ENCODE results near the gene SCTR.

Gene SCTR

GRCh38 chr2:119523952-119524694, at the start of gene SCTR:
TSS of gene SCTR (minus strand) at chr2:119524483. CDS start at chr2:119524226, 257 bp downstream.
- no peak for DNase-seq

- no peak for DNase-seq
Measured at GRCh38 chr2:119567292-119567691, 43.0 kb upstream of the SCTR start.

- no peak for DNase-seq
Measured at GRCh38 chr2:119565481-119565880, 41.2 kb upstream of the SCTR start.

DNA sequence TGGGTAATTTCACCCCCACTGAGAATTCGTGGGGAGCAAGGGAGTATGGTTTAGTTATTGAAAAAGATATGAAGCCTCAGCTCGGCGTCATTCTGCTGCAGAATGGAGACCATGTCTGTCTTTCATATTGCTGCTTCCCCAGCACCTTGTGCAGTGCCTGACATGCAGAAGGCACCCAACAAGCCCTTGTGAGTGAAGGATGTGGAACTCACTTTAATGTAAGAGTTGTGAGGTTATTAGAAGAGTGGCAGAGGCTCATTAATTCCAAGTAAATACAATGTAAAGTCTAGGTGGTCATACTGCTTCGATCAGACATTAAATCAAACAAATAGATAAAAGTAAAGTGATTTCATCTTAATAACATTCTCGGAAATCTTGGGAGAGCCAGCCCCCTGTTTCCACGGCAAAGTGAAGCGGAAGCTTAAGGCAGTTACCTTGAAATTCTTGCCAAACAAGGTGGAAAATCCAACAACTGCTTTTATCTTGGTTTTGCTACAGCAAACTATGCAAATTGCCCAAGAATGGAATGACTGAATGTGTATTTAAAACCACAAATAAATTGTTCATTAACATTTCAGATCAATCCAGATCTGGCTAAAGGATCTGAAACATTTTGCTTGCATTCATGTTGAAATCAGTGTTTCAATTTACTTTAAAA, 29.5 kb upstream of the SCTR start:
- DNase-seq, result no peak

DNA sequence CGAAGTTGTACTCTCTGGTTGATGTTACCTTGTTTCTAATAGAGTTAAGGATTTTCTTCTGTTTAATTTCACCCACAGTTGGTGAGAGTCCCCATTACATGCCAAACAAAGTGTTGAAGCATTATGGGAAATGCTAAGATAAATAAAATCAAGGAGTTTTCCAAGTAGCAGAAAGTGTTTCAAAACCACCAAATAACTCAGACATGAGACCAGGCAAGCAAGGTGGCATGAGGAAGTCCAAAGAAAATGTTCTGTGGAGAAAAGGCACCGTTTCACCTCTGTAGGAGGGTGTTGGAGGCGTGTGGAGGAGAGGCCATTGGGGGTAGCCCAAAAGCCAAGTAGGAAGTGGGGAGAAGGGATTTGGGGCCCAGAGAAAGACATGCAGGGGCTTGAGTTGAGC, 28.6 kb upstream of the SCTR start:
- no peak for DNase-seq

DNA sequence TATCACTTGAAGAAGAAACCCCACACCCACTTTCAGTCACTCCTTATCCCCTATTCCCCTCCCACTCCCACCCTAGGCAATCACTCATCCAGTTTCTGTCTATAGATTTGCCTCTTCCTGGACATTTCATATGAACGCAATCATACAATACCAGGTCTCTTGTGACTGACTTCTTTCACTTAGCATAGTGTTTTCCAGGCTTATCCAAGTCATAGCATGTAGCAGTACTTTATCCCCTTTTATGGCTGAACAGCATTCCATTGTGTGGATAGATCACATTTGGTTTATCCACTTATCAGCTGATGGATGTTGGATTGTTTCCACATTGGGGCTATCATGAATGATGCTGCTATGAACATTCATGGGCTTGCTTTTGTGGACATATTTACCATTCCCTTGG, 26.6 kb upstream of the SCTR start:
- no peak for DNase-seq

- DNase-seq, result no peak
Measured at GRCh38 chr2:119550346-119550745, 26.1 kb upstream of the SCTR start.

DNA sequence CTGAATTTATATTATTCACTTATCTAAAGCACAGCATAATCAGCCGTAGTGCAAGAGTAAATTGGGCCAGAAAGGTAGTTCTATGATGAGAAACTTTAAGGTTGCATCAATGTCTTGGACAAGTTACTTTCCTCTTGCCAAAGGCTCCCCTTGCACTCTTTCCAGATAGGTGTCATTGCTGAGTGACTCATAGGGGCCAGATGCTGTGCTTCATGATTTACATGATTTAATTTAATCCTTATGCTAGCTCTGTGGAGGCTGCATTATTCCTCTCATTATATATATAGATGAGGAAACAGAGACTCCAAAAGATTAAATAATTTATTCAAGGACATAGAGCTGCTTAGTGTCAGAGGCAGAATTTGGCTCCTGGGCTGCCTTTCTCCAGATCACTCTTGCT, 25.0 kb upstream of the SCTR start:
- DNase-seq, result no peak

GRCh38 chr2:119548516-119549120, 24.3 kb upstream of the SCTR start:
- DNase-seq, result no peak

GRCh38 chr2:119546447-119546767, 22.1 kb upstream of the SCTR start:
- DNase-seq, result no peak

DNA sequence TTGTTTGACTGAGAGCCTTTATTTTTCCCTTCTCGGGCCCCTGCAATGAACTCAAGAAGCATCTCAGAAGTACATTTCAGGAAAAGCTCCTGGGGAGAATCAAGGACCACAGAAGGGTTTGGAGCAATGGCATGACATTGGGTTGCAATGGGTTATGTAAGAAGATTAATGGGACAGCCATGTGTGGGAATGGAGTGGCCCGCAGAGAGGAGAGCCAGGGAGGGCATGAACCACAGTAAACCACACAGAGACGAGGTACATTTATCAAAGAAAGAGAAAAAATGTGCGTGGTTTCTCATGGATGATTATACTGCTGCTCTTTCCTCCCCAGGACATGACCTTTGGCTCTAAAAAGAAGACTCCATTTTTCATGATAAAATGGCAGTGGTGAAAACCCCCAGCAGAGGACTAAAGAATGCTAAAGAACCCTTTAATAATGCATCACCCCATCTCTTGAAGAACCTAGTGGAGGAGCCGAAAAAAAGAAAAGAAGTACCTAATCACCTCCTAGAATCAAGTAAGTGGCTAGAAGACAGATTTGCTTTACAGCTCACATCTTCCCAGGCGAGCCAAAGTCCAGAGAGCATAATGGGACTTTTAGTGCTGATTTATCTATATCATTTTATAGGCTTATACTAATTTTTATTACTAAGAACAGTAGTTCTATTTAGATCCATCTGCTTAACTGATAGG, 21.6 kb upstream of the SCTR start:
- DNase-seq, result no peak

- no peak for DNase-seq
Measured at GRCh38 chr2:119544939-119545475, 20.7 kb upstream of the SCTR start.

DNA sequence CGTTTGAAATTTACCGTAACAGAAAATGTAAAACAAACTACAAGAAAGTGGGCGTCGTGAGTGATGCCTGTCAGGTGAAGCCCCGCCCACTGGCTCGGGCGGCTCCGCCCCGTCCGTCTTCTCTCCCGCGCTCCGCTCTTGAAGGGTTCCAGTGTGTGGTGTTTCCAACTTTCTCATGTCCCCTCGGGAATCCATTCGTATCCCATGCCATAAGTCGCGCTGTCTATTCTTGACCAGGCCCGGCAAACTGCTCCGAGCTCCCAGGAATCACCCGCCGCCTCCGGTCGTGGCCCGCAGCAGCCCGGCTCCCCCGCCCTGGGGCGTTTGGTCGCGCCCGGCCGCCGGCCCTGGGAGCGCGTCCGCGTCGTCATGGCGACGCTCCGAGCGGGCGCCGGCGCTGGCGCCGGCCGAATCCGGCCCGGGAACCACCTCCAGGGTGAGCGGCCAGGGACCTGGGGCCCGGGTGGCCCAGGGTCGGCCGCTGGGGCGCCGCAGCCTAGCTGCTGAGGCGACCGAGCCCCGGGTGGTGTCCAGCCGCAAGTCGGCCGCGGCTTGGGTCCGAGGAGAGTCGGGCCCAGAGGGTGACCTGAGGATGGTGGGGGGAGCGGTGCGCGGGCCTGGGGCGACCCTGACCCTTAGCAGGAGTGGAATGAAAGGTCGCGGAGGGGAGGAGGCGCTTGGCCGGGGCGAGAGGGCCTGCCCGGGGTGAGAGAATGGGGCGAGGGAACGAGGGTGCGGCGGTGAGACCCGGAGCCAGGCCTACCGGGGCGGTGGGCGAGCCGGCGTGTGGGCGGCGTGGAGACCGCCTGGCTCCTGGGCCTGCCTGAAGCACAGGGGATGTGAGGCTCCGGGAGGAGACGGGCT, 20.0 kb upstream of the SCTR start, which contains the start of gene CFAP221:
Gene CFAP221 (plus strand): TSS at position 375 of the 864 bp plus-strand sequence. CDS start 1,683 bp downstream, outside the sequence.
- DNase-seq, result peak; percentile 57 to 61

- DNase-seq, result no peak
Measured at GRCh38 chr2:119541476-119541875, 17.2 kb upstream of the SCTR start.

- no peak for DNase-seq
Measured at GRCh38 chr2:119537792-119538191, 13.5 kb upstream of the SCTR start.

DNA sequence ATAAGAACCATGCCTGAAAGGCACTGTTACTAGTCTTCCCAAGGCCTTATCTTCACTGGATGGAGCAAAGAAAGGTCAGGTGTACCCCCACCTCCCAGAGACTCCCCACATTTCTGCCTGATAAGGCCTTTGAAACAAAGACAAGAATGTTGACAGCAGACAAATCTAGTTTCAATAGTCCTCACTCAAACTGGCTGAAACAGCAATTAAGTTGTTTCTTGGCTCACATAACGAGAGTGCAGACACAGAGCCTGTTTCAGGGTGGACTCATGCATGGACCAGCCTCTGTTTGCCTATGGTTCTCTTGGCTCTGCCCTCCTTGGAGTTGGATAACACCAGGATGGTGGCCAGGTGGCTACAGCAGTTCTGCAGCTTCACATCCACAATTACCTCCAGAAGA, 12.4 kb upstream of the SCTR start:
- DNase-seq, result no peak

DNA sequence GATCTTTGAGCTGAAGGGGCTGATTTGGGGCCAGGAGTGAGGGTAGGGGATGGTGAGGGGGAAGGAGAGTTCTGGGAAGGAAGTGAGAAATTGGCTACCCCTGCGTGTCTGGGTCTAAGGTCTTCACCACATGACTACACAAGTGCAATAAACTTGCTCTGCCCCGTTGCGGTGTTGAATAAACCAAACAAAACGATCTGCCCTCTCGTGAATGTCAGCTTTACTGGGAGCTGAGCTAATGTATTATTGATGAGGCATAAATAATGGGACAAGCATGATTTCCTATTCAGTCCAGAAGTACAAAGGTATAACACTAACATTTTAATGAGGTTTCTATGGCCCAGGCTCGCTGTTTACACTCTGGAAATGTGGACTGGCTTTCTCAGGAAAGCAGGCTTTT, 11.9 kb upstream of the SCTR start:
- no peak for DNase-seq

GRCh38 chr2:119533560-119533959, 9.3 kb upstream of the SCTR start:
- DNase-seq, result no peak

DNA sequence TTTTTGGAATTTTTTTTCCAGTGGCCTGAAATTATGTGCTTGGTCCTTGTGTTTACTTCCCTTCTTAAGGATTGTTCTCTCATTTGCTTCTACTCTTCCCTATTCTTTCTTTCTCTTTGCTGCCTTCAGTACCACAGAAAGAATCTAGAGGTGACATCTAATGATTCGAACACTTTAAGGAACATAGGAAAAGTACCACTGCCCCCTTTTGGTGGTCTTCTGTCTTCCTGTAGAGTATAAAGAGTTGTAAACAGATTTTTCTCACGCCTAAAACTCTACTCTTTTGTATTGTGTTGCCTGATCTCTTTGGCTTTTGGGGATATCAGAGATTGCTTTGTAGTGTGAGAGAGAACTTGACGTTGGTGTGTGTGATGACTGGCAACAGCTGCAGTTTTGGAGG, 7.0 kb upstream of the SCTR start:
- DNase-seq, result no peak

DNA sequence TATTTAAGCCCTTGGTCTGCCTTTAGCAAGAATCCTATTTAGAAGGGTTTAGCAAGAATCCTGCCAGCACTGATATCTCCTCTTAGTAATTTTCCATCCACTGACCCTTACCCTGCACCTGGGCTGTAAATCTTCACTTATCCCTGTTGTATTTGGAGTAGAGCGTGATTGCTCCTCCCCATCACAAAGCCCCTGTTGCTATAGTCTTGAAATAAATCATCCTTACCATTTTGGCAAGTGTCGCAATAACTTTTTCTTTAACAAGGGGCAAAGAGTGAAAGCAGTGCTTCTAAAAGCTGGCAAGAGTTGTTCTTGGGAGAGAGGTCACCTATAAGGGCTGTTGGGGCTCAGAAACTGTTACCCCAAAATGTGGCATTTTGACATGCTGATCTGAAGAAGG, 3.7 kb upstream of the SCTR start:
- DNase-seq, result no peak

GRCh38 chr2:119525614-119526013, 1.3 kb upstream of the SCTR start:
- no peak for DNase-seq

GRCh38 chr2:119523383-119523951, 816 bp downstream of the SCTR start:
- DNase-seq, result no peak

Measured in NCI-H187 (cell line).